Putamen (tissue), 1 donor: Measurements from ENCODE around the gene CHRFAM7A.
"Not testable (repeated sequence)": the region's sequence is repeated elsewhere in the genome, so short reads cannot be mapped to it uniquely, and the experiment has no call there.

Experiments used
- DNase-seq: peaks from one replicate; pipeline ENCODE4 v3.0.0-alpha.2; 2016; ENCODE audit warnings: low spot score

The CHRFAM7A gene

DNA sequence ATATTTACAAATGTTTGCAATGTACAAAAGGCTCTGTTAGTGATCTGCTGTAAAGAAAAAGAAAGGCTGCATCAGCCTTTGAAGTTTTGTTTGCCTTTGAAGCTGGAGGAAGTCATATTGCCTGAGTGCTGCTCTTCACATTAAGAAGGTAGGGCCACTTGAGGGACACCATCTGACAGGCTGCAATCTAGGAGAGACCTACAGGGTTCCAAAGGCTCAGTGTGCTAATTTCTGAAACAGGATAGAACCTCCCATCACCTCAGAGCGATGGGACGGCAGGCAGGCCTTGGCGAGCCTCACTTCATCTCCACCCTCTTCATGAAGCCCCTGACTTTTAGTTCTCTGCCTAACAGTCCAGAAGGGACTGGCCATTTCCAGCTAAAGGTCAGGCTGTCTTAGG, 77.6 kb downstream of the CHRFAM7A start:
- DNase-seq, result not testable (repeated sequence)

- not testable (repeated sequence) for DNase-seq
Observed at GRCh38 chr15:30310575-30310974, 82.8 kb downstream of the CHRFAM7A start.
